WTC11 (cell line): ENCODE measurements around the gene TMEM243. TPM values are rescaled to one million over a fixed set of nuclear protein-coding genes. Genes with fewer than 3 reads are reported as not detected.

Experiments
- ATAC-seq: fragments of 200-7000 bp; cut with Tn5 transposase; 2 replicates; pipeline ENCODE4 v1.10.0; 2021; ENCODE audit warnings: mild to moderate bottlenecking, moderate library complexity
- CTCF ChIA-PET: fragments of 300-600 bp; sonication (Branson Sonifier 250); formaldehyde crosslinking; loops from one replicate; lab custom pipeline; 2021; ENCODE audit warnings: antibody characterized with exemption; lab: Charles Lee
- POLR2A ChIA-PET: fragments of 350-600 bp; sonication (Branson Sonifier 250); formaldehyde crosslinking; loops from one replicate; lab custom pipeline; 2021; ENCODE audit warnings: antibody characterized with exemption; lab: Charles Lee
- DNase-seq: peaks from one replicate; pipeline ENCODE4 v3.0.0; 2021; ENCODE audit warnings: low spot score
- H3K27ac Mint-ChIP-seq: 2 replicates; pipeline ENCODE4 v1.8.0; 2021; ENCODE audit warnings: mixed read lengths
- H3K27me3 Mint-ChIP-seq: 2 replicates; pipeline ENCODE4 v1.8.0; 2021; ENCODE audit warnings: low read depth, mild to moderate bottlenecking, moderate library complexity, mixed read lengths
- H3K36me3 Mint-ChIP-seq: 2 replicates; pipeline ENCODE4 v1.8.0; 2021; ENCODE audit warnings: mixed read lengths
- H3K4me1 Mint-ChIP-seq: 2 replicates; pipeline ENCODE4 v1.8.0; 2022; ENCODE audit warnings: mixed read lengths
- H3K4me3 Mint-ChIP-seq: 2 replicates; pipeline ENCODE4 v1.8.0; 2021; ENCODE audit warnings: mild to moderate bottlenecking, moderate library complexity, mixed read lengths
- H3K9me3 Mint-ChIP-seq: 2 replicates; pipeline ENCODE4 v1.8.0; 2021; ENCODE audit warnings: mixed read lengths
- ARID4B ChIP-seq: sonication (generic); formaldehyde crosslinking; IDR thresholded peaks from 2 replicates; pipeline ENCODE4 v1.8.0; 2023; ENCODE audit warnings: missing genetic modification reagents, mild to moderate bottlenecking, borderline replicate concordance
- ATF2 ChIP-seq: sonication (generic); formaldehyde crosslinking; IDR thresholded peaks from 2 replicates; pipeline ENCODE4 v1.8.1; 2022; ENCODE audit warnings: low read depth, missing genetic modification reagents, borderline replicate concordance
- ELF4 ChIP-seq: sonication (generic); formaldehyde crosslinking; IDR thresholded peaks from 2 replicates; pipeline ENCODE4 v1.8.1; 2022; ENCODE audit warnings: low read depth, mild to moderate bottlenecking, moderate library complexity, missing genetic modification reagents
- EMX1 ChIP-seq: fragments of 250-450 bp; sonication (Bioruptor Pico); IDR thresholded peaks from 2 replicates; pipeline ENCODE4 v1.8.0; 2021; ENCODE audit warnings: mild to moderate bottlenecking
- FOXJ3 ChIP-seq: sonication (generic); formaldehyde crosslinking; IDR thresholded peaks from 2 replicates; pipeline ENCODE4 v1.9.0; 2021; ENCODE audit warnings: missing genetic modification reagents, mild to moderate bottlenecking, borderline replicate concordance
- GRHL2 ChIP-seq: fragments of 250-450 bp; sonication (Bioruptor Pico); IDR thresholded peaks from 2 replicates; pipeline ENCODE4 v1.8.0; 2022; ENCODE audit warnings: mild to moderate bottlenecking, moderate library complexity; ENCODE audit not compliant: insufficient replicate concordance, severe bottlenecking
- JUN ChIP-seq: sonication (generic); formaldehyde crosslinking; IDR thresholded peaks from 2 replicates; pipeline ENCODE4 v1.8.0; 2023; ENCODE audit warnings: mild to moderate bottlenecking, missing genetic modification reagents
- NFE2L1 ChIP-seq: sonication (generic); formaldehyde crosslinking; IDR thresholded peaks from 2 replicates; pipeline ENCODE4 v1.8.1; 2023; ENCODE audit warnings: missing genetic modification reagents
- SP1 ChIP-seq: sonication (generic); formaldehyde crosslinking; conservative IDR thresholded peaks from 2 replicates; pipeline ENCODE4 v1.8.1; 2022; ENCODE audit warnings: missing genetic modification reagents
- USF1 ChIP-seq: sonication (generic); formaldehyde crosslinking; IDR thresholded peaks from 2 replicates; pipeline ENCODE4 v1.8.0; 2022; ENCODE audit warnings: mild to moderate bottlenecking, missing genetic modification reagents
- ZNF423 ChIP-seq: fragments of 250-450 bp; sonication (Bioruptor Pico); IDR thresholded peaks from 2 replicates; pipeline ENCODE4 v2.1.2; 2022; ENCODE audit warnings: mild to moderate bottlenecking, moderate library complexity
- total RNA-seq: library from RNA; stranded (reverse); gene quantifications from 3 replicates; pipeline ENCODE4 v1.2.3, GENCODE V29; 2021
- TF ChIP-seq, protein P1 (sequence below): fragments of 250-450 bp; sonication (Bioruptor Pico); IDR thresholded peaks from 2 replicates; pipeline ENCODE4 v2.1.2; 2022; ENCODE audit warnings: mild to moderate bottlenecking, moderate library complexity
- TF ChIP-seq, protein P2 (sequence below): sonication (generic); formaldehyde crosslinking; IDR thresholded peaks from 2 replicates; pipeline ENCODE4 v1.8.1; 2023; ENCODE audit warnings: mild to moderate bottlenecking, moderate library complexity, missing genetic modification reagents
- TF ChIP-seq, protein P3 (sequence below): fragments of 200-600 bp; IDR thresholded peaks from 2 replicates; pipeline ENCODE4 v1.8.0; 2022; ENCODE audit warnings: antibody characterized with exemption

TMEM243 gene
- total RNA-seq, 1 experiment from 2014 or later, result 29.0 TPM

GRCh38 chr7:87155788-87156187 lies 63.7 kb downstream of the TMEM243 start:
- Mint-ChIP-seq H3K27me3 (no peaks in the 10 kb centered on the region), H3K27ac (peak overlapping the region; percentile 18; the same call in 1 of the 2 replicates), H3K9me3 (no peaks in the 10 kb centered on the region), H3K36me3 (peaks cover 10% of the 10 kb centered on the region), H3K4me1 (peaks cover 40% of the 10 kb centered on the region), H3K4me3 (no peak overlapping the region)
- ChIA-PET POLR2A (no interaction called here), CTCF (interaction anchor here (2.5 kb wide), 1 partner anchor 63 kb away, joined by 7 read pairs; no protein-coding TSS in a partner anchor)
- DNase-seq, result no peak
- TF ChIP-seq ATF2 (CRISPR knock-in tag) (no peak), NFE2L1 (CRISPR knock-in tag) (no peak), USF1 (CRISPR knock-in tag) (no peak), SP1 (CRISPR knock-in tag) (no peak), GRHL2 (CRISPR knock-in tag) (no peak), JUN (CRISPR knock-in tag) (no peak), ELF4 (CRISPR knock-in tag) (no peak), ZNF423 (no peak), FOXJ3 (CRISPR knock-in tag) (no peak), ARID4B (CRISPR knock-in tag) (no peak), EMX1 (CRISPR knock-in tag) (no peak)
- TF ChIP-seq, protein P1, sequence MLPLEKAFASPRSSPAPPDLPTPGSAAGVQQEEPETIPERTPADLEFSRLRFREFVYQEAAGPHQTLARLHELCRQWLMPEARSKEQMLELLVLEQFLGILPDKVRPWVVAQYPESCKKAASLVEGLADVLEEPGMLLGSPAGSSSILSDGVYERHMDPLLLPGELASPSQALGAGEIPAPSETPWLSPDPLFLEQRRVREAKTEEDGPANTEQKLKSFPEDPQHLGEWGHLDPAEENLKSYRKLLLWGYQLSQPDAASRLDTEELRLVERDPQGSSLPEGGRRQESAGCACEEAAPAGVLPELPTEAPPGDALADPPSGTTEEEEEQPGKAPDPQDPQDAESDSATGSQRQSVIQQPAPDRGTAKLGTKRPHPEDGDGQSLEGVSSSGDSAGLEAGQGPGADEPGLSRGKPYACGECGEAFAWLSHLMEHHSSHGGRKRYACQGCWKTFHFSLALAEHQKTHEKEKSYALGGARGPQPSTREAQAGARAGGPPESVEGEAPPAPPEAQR, result no peak
- TF ChIP-seq, protein P2, sequence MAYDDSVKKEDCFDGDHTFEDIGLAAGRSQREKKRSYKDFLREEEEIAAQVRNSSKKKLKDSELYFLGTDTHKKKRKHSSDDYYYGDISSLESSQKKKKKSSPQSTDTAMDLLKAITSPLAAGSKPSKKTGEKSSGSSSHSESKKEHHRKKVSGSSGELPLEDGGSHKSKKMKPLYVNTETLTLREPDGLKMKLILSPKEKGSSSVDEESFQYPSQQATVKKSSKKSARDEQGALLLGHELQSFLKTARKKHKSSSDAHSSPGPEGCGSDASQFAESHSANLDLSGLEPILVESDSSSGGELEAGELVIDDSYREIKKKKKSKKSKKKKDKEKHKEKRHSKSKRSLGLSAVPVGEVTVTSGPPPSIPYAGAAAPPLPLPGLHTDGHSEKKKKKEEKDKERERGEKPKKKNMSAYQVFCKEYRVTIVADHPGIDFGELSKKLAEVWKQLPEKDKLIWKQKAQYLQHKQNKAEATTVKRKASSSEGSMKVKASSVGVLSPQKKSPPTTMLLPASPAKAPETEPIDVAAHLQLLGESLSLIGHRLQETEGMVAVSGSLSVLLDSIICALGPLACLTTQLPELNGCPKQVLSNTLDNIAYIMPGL (CRISPR knock-in tag), result no peak
- TF ChIP-seq, protein P3, sequence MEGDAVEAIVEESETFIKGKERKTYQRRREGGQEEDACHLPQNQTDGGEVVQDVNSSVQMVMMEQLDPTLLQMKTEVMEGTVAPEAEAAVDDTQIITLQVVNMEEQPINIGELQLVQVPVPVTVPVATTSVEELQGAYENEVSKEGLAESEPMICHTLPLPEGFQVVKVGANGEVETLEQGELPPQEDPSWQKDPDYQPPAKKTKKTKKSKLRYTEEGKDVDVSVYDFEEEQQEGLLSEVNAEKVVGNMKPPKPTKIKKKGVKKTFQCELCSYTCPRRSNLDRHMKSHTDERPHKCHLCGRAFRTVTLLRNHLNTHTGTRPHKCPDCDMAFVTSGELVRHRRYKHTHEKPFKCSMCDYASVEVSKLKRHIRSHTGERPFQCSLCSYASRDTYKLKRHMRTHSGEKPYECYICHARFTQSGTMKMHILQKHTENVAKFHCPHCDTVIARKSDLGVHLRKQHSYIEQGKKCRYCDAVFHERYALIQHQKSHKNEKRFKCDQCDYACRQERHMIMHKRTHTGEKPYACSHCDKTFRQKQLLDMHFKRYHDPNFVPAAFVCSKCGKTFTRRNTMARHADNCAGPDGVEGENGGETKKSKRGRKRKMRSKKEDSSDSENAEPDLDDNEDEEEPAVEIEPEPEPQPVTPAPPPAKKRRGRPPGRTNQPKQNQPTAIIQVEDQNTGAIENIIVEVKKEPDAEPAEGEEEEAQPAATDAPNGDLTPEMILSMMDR, result no peak
- no peak for ATAC-seq
